WTC11 (cell line): Measurements from ENCODE around the gene POLR2L. TPM values are rescaled to one million over a fixed set of nuclear protein-coding genes. Genes with fewer than 3 reads are reported as not detected.
A peak's percentile ranks its signal among the peaks of the same experiment; 100 is the strongest.

Experiments
- ATAC-seq: fragments of 200-7000 bp; cut with Tn5 transposase; 2 replicates; pipeline ENCODE4 v1.10.0; 2021; ENCODE audit warnings: mild to moderate bottlenecking, moderate library complexity
- CTCF ChIA-PET: fragments of 300-600 bp; sonication (Branson Sonifier 250); formaldehyde crosslinking; loops from one replicate; lab custom pipeline; 2021; ENCODE audit warnings: antibody characterized with exemption; lab: Charles Lee
- POLR2A ChIA-PET: fragments of 350-600 bp; sonication (Branson Sonifier 250); formaldehyde crosslinking; loops from one replicate; lab custom pipeline; 2021; ENCODE audit warnings: antibody characterized with exemption; lab: Charles Lee
- DNase-seq: peaks from one replicate; pipeline ENCODE4 v3.0.0; 2021; ENCODE audit warnings: low spot score
- H3K27ac Mint-ChIP-seq: 2 replicates; pipeline ENCODE4 v1.8.0; 2021; ENCODE audit warnings: mixed read lengths
- H3K27me3 Mint-ChIP-seq: 2 replicates; pipeline ENCODE4 v1.8.0; 2021; ENCODE audit warnings: low read depth, mild to moderate bottlenecking, moderate library complexity, mixed read lengths
- H3K36me3 Mint-ChIP-seq: 2 replicates; pipeline ENCODE4 v1.8.0; 2021; ENCODE audit warnings: mixed read lengths
- H3K4me1 Mint-ChIP-seq: 2 replicates; pipeline ENCODE4 v1.8.0; 2022; ENCODE audit warnings: mixed read lengths
- H3K4me3 Mint-ChIP-seq: 2 replicates; pipeline ENCODE4 v1.8.0; 2021; ENCODE audit warnings: mild to moderate bottlenecking, moderate library complexity, mixed read lengths
- H3K9me3 Mint-ChIP-seq: 2 replicates; pipeline ENCODE4 v1.8.0; 2021; ENCODE audit warnings: mixed read lengths
- FOXK1 ChIP-seq: sonication (generic); formaldehyde crosslinking; IDR thresholded peaks from 2 replicates; pipeline ENCODE4 v1.8.0; 2022; ENCODE audit warnings: mild to moderate bottlenecking, moderate library complexity, missing genetic modification reagents
- FOXP1 ChIP-seq: sonication (generic); formaldehyde crosslinking; IDR thresholded peaks from 2 replicates; pipeline ENCODE4 v1.8.0; 2022; ENCODE audit warnings: missing genetic modification reagents, mild to moderate bottlenecking, moderate library complexity, borderline replicate concordance
- GRHL2 ChIP-seq: fragments of 250-450 bp; sonication (Bioruptor Pico); IDR thresholded peaks from 2 replicates; pipeline ENCODE4 v1.8.0; 2022; ENCODE audit warnings: mild to moderate bottlenecking, moderate library complexity; ENCODE audit not compliant: insufficient replicate concordance, severe bottlenecking
- JUN ChIP-seq: sonication (generic); formaldehyde crosslinking; IDR thresholded peaks from 2 replicates; pipeline ENCODE4 v1.8.0; 2023; ENCODE audit warnings: mild to moderate bottlenecking, missing genetic modification reagents
- MXD4 ChIP-seq: fragments of 250-450 bp; sonication (Bioruptor Pico); IDR thresholded peaks from 2 replicates; pipeline ENCODE4 v1.8.0; 2021; ENCODE audit warnings: mild to moderate bottlenecking, moderate library complexity, borderline replicate concordance
- NFATC4 ChIP-seq: fragments of 250-450 bp; sonication (Bioruptor Pico); IDR thresholded peaks from 2 replicates; pipeline ENCODE4 v1.9.0; 2021; ENCODE audit warnings: mild to moderate bottlenecking
- NFE2L1 ChIP-seq: sonication (generic); formaldehyde crosslinking; IDR thresholded peaks from 2 replicates; pipeline ENCODE4 v1.8.1; 2023; ENCODE audit warnings: missing genetic modification reagents
- TEAD1 ChIP-seq: sonication (generic); formaldehyde crosslinking; IDR thresholded peaks from 2 replicates; pipeline ENCODE4 v1.8.0; 2022; ENCODE audit warnings: mild to moderate bottlenecking, missing genetic modification reagents
- ZBTB21 ChIP-seq: sonication (generic); formaldehyde crosslinking; IDR thresholded peaks from 2 replicates; pipeline ENCODE4 v1.8.1; 2023; ENCODE audit warnings: mild to moderate bottlenecking, missing genetic modification reagents, borderline replicate concordance
- ZNF121 ChIP-seq: sonication (generic); formaldehyde crosslinking; IDR thresholded peaks from 2 replicates; pipeline ENCODE4 v1.8.0; 2023; ENCODE audit warnings: missing genetic modification reagents
- ZNF219 ChIP-seq: sonication (generic); formaldehyde crosslinking; IDR thresholded peaks from 2 replicates; pipeline ENCODE4 v1.8.0; 2023; ENCODE audit warnings: missing genetic modification reagents, mild to moderate bottlenecking, borderline replicate concordance
- ZNF232 ChIP-seq: sonication (generic); formaldehyde crosslinking; IDR thresholded peaks from 2 replicates; pipeline ENCODE4 v1.8.0; 2022; ENCODE audit warnings: mild to moderate bottlenecking, missing genetic modification reagents
- total RNA-seq: library from RNA; stranded (reverse); gene quantifications from 3 replicates; pipeline ENCODE4 v1.2.3, GENCODE V29; 2021
- TF ChIP-seq, protein P1 (sequence below): sonication (generic); formaldehyde crosslinking; IDR thresholded peaks from 2 replicates; pipeline ENCODE4 v1.8.0; 2023; ENCODE audit warnings: mild to moderate bottlenecking, missing genetic modification reagents
- TF ChIP-seq, protein P2 (sequence below): sonication (generic); formaldehyde crosslinking; IDR thresholded peaks from 2 replicates; pipeline ENCODE4 v1.8.0; 2022; ENCODE audit warnings: mild to moderate bottlenecking, missing genetic modification reagents
- TF ChIP-seq, protein P3 (sequence below): sonication (generic); formaldehyde crosslinking; IDR thresholded peaks from 2 replicates; pipeline ENCODE4 v1.8.0; 2022; ENCODE audit warnings: mild to moderate bottlenecking, missing genetic modification reagents
- TF ChIP-seq, protein P4 (sequence below): sonication (generic); formaldehyde crosslinking; IDR thresholded peaks from 2 replicates; pipeline ENCODE4 v1.8.0; 2022; ENCODE audit warnings: missing genetic modification reagents

Gene POLR2L
- total RNA-seq, 1 experiment from 2014 or later, result 152 TPM

DNA sequence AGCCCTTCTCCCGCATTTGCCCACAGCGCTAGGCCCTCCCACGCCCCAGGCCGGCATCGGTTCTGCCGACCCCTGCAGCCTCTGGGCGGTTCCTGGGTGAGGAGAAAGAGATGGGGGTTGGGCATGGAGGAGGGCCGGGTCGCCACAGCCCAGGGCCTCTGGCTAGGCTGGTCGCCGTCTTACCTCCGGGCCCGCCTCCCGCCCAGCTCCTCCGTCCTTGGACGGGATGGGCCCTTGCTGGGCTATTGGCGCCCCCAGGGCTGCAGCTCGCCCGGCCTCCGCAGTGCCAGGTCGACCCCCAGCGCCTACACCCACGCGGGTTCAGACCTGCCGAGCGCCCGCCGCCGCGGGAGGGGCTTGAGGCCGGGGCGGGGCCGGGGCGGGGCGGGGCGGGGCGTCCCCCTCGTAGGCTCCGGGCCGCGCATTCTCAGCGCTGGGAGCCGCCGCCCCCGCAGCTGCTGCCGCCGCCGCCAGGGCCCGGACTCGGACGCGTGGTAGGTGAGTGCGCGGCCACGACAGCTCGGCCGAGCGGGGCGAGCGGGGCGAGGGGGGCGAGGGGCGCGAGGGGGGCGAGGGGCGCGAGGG lies 9.7 kb downstream of the POLR2L start, which contains the start of gene CD151 (continued):
- no peak for TF ChIP-seq NFE2L1 (CRISPR knock-in tag)
- TF ChIP-seq FOXK1, result 0 out of 2 replicates have a peak, but pooled peaks have one; percentile 36
- no peak for TF ChIP-seq GRHL2 (CRISPR knock-in tag)
- TF ChIP-seq, protein P1, sequence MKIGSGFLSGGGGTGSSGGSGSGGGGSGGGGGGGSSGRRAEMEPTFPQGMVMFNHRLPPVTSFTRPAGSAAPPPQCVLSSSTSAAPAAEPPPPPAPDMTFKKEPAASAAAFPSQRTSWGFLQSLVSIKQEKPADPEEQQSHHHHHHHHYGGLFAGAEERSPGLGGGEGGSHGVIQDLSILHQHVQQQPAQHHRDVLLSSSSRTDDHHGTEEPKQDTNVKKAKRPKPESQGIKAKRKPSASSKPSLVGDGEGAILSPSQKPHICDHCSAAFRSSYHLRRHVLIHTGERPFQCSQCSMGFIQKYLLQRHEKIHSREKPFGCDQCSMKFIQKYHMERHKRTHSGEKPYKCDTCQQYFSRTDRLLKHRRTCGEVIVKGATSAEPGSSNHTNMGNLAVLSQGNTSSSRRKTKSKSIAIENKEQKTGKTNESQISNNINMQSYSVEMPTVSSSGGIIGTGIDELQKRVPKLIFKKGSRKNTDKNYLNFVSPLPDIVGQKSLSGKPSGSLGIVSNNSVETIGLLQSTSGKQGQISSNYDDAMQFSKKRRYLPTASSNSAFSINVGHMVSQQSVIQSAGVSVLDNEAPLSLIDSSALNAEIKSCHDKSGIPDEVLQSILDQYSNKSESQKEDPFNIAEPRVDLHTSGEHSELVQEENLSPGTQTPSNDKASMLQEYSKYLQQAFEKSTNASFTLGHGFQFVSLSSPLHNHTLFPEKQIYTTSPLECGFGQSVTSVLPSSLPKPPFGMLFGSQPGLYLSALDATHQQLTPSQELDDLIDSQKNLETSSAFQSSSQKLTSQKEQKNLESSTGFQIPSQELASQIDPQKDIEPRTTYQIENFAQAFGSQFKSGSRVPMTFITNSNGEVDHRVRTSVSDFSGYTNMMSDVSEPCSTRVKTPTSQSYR (CRISPR knock-in tag), result peak; percentile 87; the same call in 1 of the 2 replicates
- TF ChIP-seq ZNF219 (CRISPR knock-in tag), result no peak
- TF ChIP-seq ZBTB21, result no peak
- TF ChIP-seq, protein P2, sequence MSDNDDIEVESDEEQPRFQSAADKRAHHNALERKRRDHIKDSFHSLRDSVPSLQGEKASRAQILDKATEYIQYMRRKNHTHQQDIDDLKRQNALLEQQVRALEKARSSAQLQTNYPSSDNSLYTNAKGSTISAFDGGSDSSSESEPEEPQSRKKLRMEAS, result peak; percentile 16; the same call in 1 of the 2 replicates
- TF ChIP-seq ZNF232 (CRISPR knock-in tag), result no peak
- no peak for TF ChIP-seq JUN (CRISPR knock-in tag)
- TF ChIP-seq, all 79 proteins: peak for 5

DNA sequence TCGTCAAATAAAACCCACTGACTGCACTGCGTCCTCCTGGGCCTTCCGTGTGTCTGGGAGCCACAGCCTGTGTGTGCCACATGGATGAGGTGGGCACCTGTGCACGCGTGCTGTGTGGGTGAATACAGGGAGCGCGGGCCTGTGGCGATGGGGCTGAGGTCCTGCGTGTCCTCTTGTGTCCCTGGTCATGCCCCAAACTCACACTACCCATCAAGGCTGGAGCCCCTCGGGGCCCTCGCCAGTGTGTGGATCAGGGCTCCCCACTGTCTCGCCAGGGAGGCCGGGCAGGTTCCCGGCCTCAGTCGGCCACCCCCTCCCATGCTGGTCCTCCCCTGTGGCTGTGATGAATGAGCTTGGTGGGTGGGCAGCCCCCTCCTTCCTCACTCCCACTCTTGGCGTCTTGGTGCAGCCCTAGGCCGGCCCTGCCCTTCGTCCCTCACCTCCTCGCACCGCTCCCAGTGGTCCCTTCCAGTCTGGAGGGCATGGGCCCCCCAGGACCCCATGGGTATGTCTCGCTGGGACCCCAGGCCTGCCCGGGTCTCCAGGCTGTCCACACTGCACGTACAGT lies 10.3 kb downstream of the POLR2L start:
- peaks cover 41% of the 10 kb centered on the region for H3K4me1 Mint-ChIP-seq
- DNase-seq, result no peak
- TF ChIP-seq, protein P3, sequence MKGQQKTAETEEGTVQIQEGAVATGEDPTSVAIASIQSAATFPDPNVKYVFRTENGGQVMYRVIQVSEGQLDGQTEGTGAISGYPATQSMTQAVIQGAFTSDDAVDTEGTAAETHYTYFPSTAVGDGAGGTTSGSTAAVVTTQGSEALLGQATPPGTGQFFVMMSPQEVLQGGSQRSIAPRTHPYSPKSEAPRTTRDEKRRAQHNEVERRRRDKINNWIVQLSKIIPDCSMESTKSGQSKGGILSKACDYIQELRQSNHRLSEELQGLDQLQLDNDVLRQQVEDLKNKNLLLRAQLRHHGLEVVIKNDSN (CRISPR knock-in tag), result 0 out of 2 replicates have a peak, but pooled peaks have one; percentile 12
- TF ChIP-seq FOXP1 (CRISPR knock-in tag), result 0 out of 2 replicates have a peak, but pooled peaks have one; percentile 1
- no peak for TF ChIP-seq MXD4 (CRISPR knock-in tag)
- H3K9me3 Mint-ChIP-seq, result no peaks in the 10 kb centered on the region
- H3K27ac Mint-ChIP-seq, result no peak overlapping the region
- H3K27me3 Mint-ChIP-seq, result peaks cover 33% of the 10 kb centered on the region
- ATAC-seq, result no peak
- ChIA-PET CTCF (interaction anchor here (0.6 to 7.7 kb wide), 5 partner anchors 10 to 93 kb away, joined by 3 to 82 read pairs (median 10); partner anchors contain the start of genes AP2A2, POLR2L and TSPAN4), POLR2A (interaction anchor here (1.6 to 4.7 kb wide), 3 partner anchors 12 to 23 kb away, joined by 3 to 38 read pairs (median 35); partner anchors contain the start of genes PNPLA2, RPLP2 and TSPAN4)
- no peaks in the 10 kb centered on the region for H3K36me3 Mint-ChIP-seq
- peak overlapping the region; percentile 69 for H3K4me3 Mint-ChIP-seq

DNA sequence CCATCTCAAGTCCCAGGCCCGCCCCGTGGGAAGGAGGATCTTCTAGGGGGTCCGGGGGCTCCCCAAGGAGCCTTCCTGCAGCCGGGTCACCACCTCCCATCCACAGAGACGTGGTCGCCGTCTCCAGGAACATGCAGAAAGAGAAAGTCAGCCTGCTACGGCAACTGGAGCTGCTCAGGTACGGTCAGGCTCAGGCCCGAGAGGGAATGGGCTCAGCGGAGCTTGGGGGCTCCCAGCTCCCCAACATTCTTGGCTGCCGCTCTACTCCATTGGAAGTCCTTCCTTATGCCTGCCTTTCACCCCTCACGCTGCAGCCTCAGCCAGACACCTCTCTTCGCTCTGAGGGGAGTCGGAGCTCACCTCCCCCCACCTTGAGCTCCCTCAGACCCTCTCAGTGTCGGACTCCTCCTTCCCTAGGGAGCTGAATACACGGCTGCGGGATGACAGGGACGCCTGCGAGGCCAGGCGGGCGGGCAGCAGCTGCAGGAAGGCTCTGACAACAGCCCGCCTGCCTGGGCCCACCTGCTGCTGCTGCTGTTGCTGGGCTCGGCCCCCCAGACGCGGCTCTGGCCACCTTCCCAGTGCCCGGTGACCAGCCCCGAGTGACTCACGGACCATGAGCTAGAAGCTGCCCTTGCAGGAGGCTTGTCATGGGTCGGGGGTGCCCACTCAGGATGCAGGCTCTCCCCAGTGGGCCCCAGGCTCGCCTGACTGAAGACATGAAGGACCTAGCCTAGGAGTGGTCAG lies 11.0 kb downstream of the POLR2L start:
- Mint-ChIP-seq H3K4me1 (peaks cover 45% of the 10 kb centered on the region), H3K27me3 (peaks cover 33% of the 10 kb centered on the region), H3K9me3 (no peaks in the 10 kb centered on the region), H3K36me3 (no peaks in the 10 kb centered on the region), H3K4me3 (peak overlapping the region; percentile 69), H3K27ac (no peak overlapping the region)
- POLR2A ChIA-PET, result interaction anchor here (1.1 to 4.7 kb wide), 6 partner anchors 12 to 40 kb away, joined by 3 to 38 read pairs (median 5); partner anchors contain the start of genes PIDD1, PNPLA2, RPLP2 and TSPAN4
- DNase-seq (no peak), ATAC-seq (no peak)
- CTCF ChIA-PET, result interaction anchor here (0.7 to 7.7 kb wide), 8 partner anchors 7 to 277 kb away, joined by 3 to 82 read pairs (median 12); partner anchors contain the start of genes PNPLA2, POLR2L and TSPAN4
- TF ChIP-seq ZNF121 (CRISPR knock-in tag) (no peak), FOXP1 (CRISPR knock-in tag) (0 out of 2 replicates have a peak, but pooled peaks have one; percentile 6), NFATC4 (no peak), TEAD1 (CRISPR knock-in tag) (0 out of 2 replicates have a peak, but pooled peaks have one; percentile 5)
- TF ChIP-seq, protein P4, sequence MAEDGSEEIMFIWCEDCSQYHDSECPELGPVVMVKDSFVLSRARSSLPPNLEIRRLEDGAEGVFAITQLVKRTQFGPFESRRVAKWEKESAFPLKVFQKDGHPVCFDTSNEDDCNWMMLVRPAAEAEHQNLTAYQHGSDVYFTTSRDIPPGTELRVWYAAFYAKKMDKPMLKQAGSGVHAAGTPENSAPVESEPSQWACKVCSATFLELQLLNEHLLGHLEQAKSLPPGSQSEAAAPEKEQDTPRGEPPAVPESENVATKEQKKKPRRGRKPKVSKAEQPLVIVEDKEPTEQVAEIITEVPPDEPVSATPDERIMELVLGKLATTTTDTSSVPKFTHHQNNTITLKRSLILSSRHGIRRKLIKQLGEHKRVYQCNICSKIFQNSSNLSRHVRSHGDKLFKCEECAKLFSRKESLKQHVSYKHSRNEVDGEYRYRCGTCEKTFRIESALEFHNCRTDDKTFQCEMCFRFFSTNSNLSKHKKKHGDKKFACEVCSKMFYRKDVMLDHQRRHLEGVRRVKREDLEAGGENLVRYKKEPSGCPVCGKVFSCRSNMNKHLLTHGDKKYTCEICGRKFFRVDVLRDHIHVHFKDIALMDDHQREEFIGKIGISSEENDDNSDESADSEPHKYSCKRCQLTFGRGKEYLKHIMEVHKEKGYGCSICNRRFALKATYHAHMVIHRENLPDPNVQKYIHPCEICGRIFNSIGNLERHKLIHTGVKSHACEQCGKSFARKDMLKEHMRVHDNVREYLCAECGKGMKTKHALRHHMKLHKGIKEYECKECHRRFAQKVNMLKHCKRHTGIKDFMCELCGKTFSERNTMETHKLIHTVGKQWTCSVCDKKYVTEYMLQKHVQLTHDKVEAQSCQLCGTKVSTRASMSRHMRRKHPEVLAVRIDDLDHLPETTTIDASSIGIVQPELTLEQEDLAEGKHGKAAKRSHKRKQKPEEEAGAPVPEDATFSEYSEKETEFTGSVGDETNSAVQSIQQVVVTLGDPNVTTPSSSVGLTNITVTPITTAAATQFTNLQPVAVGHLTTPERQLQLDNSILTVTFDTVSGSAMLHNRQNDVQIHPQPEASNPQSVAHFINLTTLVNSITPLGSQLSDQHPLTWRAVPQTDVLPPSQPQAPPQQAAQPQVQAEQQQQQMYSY (CRISPR knock-in tag), result no peak
- TF ChIP-seq, protein P2, result no peak
